ENCODE measurements around the gene PPP1R13L.
"Not testable (repeated sequence)": the region's sequence is repeated elsewhere in the genome, so short reads cannot be mapped to it uniquely, and the experiment has no call there.

The PPP1R13L gene

GRCh38 chr19:45437328-45437727 lies 32.5 kb upstream of the PPP1R13L start:
- Histone ChIP-seq H4K20me1 (ENCODE audit: insufficient read depth, low read length) (no peaks in the 10 kb centered on the region), H3K9me2 (ENCODE audit: low read depth, low read length) (no peaks in the 10 kb centered on the region), H3K79me2 (ENCODE audit: insufficient read depth, low read length) (no peaks in the 10 kb centered on the region), H3K27ac (ENCODE audit: low read depth, low read length, poor library complexity, severe bottlenecking) (no peak overlapping the region), H3K4me2 (ENCODE audit: low read length) (no peak overlapping the region), H3K27me3 (ENCODE audit: insufficient read depth, low read length) (no peaks in the 10 kb centered on the region), H2AFZ (ENCODE audit: low read length) (no peak overlapping the region), H3K4me1 (ENCODE audit: insufficient read depth, low read length, severe bottlenecking) (peaks cover 5% of the 10 kb centered on the region), H3K4me3 (ENCODE audit: low read depth, low read length, poor library complexity, severe bottlenecking) (no peak overlapping the region), H3K9ac (ENCODE audit: low read length) (no peak overlapping the region), H3K36me3 (ENCODE audit: insufficient read depth, low read length) (no peaks in the 10 kb centered on the region), H3K9me3 (ENCODE audit: low read length) (0 out of 2 replicates have a peak, but pooled peaks cover 3% of the 10 kb centered on the region), H3F3A (ENCODE audit: insufficient read depth, low read length) (no peaks in the 10 kb centered on the region)
- TF ChIP-seq EZH2 (IDR thresholded peaks at IDR 0.05; ENCODE audit: borderline replicate concordance, low read length) (no peak), CTCF (IDR thresholded peaks at IDR 0.05; ENCODE audit: low read length) (no peak)

GRCh38 chr19:45432543-45432942 lies 27.7 kb upstream of the PPP1R13L start:
- not testable (repeated sequence) for H3K4me3 ChIP-seq (ENCODE audit: low read depth, low read length, poor library complexity, severe bottlenecking); H3K9ac ChIP-seq (ENCODE audit: low read length); H3K4me2 ChIP-seq (ENCODE audit: low read length); H4K20me1 ChIP-seq (ENCODE audit: insufficient read depth, low read length); H3K79me2 ChIP-seq (ENCODE audit: insufficient read depth, low read length); H2AFZ ChIP-seq (ENCODE audit: low read length); H3K27me3 ChIP-seq (ENCODE audit: insufficient read depth, low read length); H3K27ac ChIP-seq (ENCODE audit: low read depth, low read length, poor library complexity, severe bottlenecking); H3K36me3 ChIP-seq (ENCODE audit: insufficient read depth, low read length); H3F3A ChIP-seq (ENCODE audit: insufficient read depth, low read length); H3K9me2 ChIP-seq (ENCODE audit: low read depth, low read length); H3K9me3 ChIP-seq (ENCODE audit: low read length)
- H3K4me1 ChIP-seq (ENCODE audit: insufficient read depth, low read length, severe bottlenecking): peaks cover 12% of the 10 kb centered on the region

GRCh38 chr19:45431008-45431407 lies 26.1 kb upstream of the PPP1R13L start:
- peaks cover 14% of the 10 kb centered on the region for H3K4me1 ChIP-seq (ENCODE audit: insufficient read depth, low read length, severe bottlenecking)
- H2AFZ ChIP-seq (ENCODE audit: low read length); H3K27ac ChIP-seq (ENCODE audit: low read depth, low read length, poor library complexity, severe bottlenecking); H3K79me2 ChIP-seq (ENCODE audit: insufficient read depth, low read length); H3K36me3 ChIP-seq (ENCODE audit: insufficient read depth, low read length); H3K27me3 ChIP-seq (ENCODE audit: insufficient read depth, low read length); H3K9me3 ChIP-seq (ENCODE audit: low read length); H4K20me1 ChIP-seq (ENCODE audit: insufficient read depth, low read length); H3F3A ChIP-seq (ENCODE audit: insufficient read depth, low read length); H3K4me2 ChIP-seq (ENCODE audit: low read length); H3K9ac ChIP-seq (ENCODE audit: low read length); H3K4me3 ChIP-seq (ENCODE audit: low read depth, low read length, poor library complexity, severe bottlenecking); H3K9me2 ChIP-seq (ENCODE audit: low read depth, low read length): not testable (repeated sequence)

GRCh38 chr19:45429896-45430295 lies 25.0 kb upstream of the PPP1R13L start:
- not testable (repeated sequence) for H3K79me2 ChIP-seq (ENCODE audit: insufficient read depth, low read length); H3K36me3 ChIP-seq (ENCODE audit: insufficient read depth, low read length); H3K4me2 ChIP-seq (ENCODE audit: low read length); H3K9ac ChIP-seq (ENCODE audit: low read length); H3K4me3 ChIP-seq (ENCODE audit: low read depth, low read length, poor library complexity, severe bottlenecking); H4K20me1 ChIP-seq (ENCODE audit: insufficient read depth, low read length); H2AFZ ChIP-seq (ENCODE audit: low read length); H3K9me3 ChIP-seq (ENCODE audit: low read length); H3F3A ChIP-seq (ENCODE audit: insufficient read depth, low read length); H3K27ac ChIP-seq (ENCODE audit: low read depth, low read length, poor library complexity, severe bottlenecking); H3K9me2 ChIP-seq (ENCODE audit: low read depth, low read length); H3K27me3 ChIP-seq (ENCODE audit: insufficient read depth, low read length)
- peaks cover 14% of the 10 kb centered on the region for H3K4me1 ChIP-seq (ENCODE audit: insufficient read depth, low read length, severe bottlenecking)
